HG02884 (cell line): ENCODE data around the gene IL26.

Experiments
- ATAC-seq: cut with Tn5 transposase; IDR thresholded peaks from one replicate; pipeline ENCODE4 v1.9.1; 2021; ENCODE audit warnings: mild to moderate bottlenecking, moderate library complexity; ENCODE audit not compliant: unreplicated experiment

Gene IL26, protein sequence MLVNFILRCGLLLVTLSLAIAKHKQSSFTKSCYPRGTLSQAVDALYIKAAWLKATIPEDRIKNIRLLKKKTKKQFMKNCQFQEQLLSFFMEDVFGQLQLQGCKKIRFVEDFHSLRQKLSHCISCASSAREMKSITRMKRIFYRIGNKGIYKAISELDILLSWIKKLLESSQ

DNA sequence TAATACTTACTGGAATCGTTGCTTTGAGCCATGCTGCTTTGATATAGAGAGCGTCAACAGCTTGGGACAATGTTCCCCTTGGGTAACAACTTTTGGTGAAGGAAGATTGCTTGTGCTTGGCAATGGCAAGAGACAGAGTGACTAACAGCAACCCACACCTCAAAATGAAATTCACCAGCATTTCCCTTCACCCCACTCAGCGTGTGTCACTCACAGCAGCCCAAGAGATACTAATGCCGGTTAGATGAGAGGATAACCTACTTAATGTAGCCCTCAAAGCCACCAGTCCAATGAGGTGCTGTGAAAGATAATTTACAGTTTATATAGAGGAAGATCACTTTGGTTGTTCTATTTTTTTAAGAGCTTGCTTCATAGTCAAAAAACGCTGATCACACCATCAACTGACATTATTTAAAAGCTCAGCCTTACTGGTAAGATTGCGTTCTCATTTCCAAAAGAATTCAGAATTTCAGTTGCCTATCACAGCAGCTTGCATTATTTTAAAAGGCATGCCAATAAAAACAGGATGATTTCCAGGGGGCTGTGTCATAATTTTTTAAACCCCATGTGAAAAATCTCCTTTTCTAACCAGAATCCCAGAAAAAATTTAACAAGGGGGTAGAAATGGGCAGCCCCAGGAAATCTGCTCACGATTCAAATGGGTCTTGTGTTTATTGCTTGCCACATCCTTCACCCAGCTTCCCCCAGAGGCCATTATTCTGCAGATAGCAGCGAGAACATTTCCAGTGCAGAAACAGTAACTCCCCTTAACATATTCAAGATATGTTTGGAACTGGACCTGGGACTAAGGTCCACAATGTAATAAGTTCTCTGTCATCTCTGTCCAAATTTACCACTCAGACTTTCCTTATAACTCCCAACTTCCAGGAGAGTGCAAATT is at the start of gene IL26:
TSS of gene IL26 (minus strand) at position 235 of the 901 bp plus-strand sequence. CDS start at position 181, 54 bp downstream.
- ATAC-seq: no peak

DNA sequence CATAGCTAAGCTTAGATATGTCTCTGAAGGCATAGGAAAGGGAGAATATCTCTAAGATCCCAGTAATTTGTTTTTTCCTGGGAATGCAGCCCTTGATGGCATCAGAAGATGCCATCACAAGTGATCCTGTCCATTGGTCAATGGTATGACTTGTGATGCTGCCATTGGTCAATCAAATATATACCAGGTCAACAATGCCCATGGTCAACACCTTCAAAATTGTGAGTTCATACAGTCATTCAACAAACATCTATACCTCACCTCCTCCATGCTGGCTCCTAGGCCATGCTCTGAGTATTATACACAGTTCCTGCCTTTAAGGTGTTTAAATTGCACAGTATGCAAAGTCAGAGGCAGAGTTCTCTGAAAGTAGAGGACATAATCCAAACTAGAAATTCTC is 47.1 kb upstream of the IL26 start:
- no peak for ATAC-seq

DNA sequence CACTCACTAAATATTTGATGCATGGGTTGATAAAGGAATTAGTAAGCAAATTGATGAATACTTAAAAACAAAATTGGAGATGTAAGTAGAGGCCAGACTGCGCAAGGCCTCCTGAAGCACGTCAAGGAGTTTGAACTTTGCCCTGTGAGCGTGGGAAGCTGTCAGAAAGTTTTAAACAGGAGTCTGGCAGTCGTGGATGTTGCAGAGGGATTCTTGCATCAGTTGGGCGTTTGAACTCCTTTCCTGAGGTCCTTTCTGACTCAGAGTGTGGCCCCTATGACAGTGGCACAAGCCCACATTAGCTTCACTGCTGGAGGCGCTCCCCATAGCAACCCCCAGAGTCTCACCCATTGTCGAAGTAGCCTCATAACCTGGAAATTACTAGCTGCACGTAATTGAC is 45.7 kb upstream of the IL26 start:
- ATAC-seq: no peak

DNA sequence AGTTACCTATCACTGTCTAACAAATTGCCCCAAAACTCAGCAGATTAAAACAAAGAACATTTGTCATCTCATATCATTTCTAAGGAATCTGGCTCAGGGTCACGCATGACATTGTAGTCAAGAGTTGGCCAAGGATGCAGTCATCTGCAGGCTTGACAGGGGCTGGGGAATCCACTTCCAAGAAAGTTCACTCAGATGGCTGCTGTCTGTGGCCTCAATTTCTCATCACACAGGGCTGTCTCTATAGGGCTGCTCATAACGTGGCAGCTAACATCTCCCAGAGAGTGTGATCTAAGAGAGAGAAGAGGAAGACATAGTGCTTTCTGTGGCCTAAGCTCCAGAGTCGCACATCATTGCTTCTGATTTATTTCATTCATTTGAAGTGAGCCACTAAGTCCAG is 44.7 kb upstream of the IL26 start:
- no peak for ATAC-seq

DNA sequence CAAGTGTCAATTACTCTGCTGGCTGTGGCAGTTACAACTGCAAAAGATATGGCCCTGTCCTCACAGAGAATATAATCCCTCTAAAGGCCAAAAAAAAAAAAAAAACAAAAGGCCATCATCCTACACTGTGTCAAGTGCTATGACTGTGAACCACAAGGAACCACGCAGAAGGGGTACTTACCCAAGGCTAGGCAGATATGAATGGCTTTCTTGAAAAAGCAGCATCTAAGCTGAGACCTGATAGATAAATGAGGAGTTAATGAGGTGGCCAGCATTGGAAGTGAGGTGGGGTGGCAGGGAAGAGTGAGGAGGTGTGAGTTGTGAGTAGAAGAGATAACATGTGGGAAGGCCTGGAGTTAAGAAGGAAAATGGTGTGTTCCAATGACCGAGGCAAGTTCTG is 44.2 kb upstream of the IL26 start:
- no peak for ATAC-seq

DNA sequence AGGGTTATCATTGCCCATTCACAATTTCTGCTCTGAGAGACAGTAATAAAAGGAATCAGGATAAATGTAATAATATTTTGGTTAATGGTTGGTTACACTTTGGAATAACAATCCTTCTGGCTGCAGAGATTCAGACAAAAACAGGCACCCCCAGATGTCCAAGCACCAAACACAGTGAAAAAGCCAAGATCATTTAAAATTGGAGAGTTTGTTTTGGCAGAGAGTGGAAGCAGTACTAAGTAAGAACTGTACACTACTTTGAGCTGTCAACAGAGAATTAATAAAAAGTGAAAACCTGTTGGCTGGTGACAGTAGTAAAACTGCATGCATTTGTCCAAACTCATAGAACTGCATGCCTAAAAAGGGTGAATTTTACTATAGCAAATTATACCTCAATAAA is 43.4 kb upstream of the IL26 start:
- no peak for ATAC-seq

DNA sequence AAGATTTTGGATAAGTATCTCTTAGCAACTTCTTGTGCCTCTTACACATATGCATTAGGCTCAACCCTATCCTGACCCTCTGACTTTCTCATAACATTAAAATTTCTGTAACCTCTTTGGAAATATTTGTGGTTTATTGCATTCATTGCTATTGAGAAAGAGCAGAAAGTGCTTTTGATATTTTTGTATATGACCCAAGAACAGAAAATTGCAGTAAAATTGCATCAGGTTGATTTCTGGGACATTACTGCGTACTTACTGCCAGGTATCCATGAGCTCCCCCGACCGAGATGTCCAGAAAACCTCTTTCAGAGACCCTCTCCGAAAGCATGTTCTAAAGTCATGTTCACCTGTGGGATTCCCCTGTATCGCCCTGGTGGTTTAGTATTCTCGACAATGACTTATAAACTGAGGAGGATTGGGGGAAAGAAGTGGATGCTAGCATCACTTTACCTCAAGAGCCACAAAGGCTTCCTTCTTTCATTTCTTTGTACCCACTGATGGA is 42.3 kb upstream of the IL26 start:
- ATAC-seq: no peak

DNA sequence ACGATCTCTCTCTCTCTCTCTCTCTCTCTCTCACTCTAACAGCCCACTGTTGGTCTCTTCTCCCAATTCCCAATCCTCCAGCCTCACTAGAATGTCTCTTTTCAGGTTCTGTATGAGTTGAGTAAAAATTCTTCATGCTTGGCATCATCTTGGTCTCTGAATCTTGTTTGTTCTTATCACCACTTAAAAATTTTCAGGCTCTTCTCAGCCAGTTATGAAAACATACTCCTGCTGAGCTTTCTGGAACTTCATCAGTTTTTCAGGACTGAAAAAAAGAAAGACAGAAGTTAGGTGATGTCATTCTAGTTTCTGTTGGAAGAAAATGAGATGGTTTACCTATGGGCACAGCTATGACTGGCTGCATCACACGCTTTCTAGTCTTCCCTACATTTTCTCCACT is 39.2 kb upstream of the IL26 start:
- no peak for ATAC-seq

DNA sequence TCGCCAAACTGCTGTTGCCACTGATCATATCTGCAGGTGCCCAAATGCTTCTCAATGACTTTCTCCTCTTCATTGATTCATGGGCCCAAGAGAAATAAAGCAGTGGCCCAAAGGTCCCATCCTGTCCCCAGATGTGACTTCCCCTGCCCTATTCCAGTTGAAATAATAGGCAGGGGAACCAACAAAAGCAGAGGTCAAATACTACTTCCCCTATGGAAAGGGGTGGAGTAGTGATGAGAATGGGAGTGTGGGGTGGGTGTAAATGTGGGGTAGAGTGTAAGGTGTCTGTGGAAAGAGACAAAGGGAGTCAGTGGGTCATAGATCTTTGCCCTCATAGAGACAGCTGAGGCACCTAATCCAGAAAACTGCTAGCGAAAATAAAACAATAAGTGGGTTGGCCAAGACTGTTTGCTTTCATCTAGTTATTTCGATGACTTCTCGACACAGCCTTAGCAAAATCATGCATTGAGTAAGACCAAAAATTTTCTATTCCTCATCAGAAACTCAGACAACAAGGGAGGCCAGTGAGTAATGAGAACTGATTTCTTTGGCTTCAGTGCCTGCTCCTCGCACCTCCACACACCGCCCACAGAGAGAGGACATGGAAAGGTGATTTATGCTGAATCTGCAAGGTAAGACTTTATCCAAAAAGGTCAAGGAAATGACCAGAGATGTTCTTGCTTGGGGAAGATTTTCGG is 38.7 kb upstream of the IL26 start:
- ATAC-seq: no peak

DNA sequence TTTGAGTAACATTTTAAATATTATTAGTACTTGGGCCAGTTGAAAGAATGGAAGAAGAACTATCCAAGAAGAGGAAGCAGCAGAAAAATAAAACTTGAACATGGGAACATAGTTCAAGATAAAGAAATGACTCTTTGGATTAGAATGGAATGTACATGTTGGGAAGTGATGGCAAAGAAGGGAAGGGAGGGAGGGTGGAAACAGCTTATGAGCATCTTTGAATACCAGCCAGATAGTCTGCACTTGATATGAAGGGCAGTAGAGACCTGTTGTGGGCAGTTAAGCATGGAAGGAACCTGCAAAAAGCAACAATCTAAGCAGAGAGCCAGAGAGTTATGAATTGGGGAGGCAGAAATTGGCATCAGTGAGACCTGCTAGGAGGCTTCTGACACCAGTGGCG is 37.8 kb upstream of the IL26 start:
- no peak for ATAC-seq

DNA sequence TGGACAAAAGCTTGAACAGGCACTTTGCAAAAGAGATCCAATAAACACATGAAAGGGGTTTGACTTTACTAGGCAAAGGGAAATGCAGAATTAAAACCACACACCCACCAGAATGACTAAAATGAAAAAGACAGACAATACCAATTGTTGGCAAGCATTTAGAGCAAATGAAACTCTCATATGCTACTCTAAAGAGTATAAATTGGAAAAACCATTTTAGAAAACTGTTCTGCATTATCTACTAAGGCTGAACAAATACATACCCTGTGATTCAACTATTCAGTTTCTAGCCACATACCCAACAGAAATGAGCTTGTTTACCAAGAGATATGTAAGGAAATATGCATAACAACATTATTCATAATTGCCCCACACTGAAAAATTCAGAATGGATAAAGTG is 36.3 kb upstream of the IL26 start:
- ATAC-seq: no peak

DNA sequence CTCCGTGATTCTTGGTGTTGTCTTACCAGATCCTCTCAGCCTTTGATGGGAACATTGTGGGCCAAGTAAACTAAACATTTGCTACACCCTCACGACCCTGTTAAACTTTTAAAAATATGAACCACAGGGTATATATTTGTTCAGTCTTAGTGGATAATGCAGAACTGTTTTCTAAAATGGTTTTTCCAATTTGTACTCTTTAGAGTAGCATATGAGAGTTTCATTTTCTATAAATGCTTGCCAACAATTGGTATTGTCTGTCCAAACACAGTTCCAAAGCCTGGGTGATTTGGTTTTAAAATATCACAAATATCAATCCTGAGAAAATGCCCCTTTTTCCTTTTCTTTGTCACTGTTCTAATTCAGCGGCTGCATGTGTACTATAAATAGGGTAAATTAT is 34.5 kb upstream of the IL26 start:
- no peak for ATAC-seq

DNA sequence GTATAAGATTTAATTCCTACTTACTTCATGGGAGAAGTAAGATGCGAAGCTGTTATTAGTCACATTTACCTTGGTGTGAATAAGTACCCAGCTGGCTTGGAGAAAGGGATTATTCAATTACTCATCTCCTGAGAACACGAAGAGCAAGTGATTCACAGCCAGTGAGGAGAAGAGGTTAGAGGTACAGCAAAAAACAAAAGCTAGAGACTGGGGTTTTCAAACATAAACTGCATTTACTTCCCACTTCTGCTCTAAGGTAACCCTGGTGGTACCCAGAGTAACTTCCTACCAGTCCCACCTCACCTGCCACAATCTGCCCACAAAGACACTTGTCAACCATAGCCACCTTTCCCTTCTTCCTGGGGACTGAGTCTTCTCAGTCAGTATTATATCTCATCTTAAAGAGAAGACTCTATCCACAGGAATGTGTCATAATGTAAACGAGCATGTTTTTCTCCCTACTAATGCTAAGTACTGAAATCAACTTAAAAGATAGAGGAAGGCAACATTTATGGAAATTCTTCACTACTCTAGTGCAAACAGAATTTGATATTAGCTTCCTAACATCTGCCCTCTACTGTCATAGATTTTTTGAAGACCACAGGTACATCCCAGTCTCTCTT is 33.8 kb upstream of the IL26 start:
- no peak for ATAC-seq

DNA sequence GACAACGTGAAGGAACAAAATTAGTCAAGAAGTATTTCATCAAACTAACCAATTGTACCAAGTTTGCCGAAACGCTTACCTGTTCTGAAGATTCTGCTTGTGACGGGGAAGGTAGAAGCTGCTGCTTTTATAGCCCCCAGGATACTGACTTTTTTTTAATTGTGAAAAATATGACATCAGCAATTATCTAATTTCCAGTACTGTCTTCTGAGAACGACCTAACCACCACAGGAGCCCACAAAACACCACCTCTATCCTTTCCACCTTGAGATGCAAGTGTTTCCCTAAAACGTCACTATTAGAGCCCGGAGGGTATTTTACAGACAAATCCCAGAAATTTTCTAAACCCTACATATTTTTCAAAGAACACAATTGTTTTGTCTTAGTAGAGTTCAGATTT is 27.9 kb upstream of the IL26 start, which contains the start of gene IL22:
TSS of gene IL22 (minus strand) at position 101 of the 400 bp plus-strand sequence. CDS start 156 bp downstream, outside the sequence.
- ATAC-seq: no peak

DNA sequence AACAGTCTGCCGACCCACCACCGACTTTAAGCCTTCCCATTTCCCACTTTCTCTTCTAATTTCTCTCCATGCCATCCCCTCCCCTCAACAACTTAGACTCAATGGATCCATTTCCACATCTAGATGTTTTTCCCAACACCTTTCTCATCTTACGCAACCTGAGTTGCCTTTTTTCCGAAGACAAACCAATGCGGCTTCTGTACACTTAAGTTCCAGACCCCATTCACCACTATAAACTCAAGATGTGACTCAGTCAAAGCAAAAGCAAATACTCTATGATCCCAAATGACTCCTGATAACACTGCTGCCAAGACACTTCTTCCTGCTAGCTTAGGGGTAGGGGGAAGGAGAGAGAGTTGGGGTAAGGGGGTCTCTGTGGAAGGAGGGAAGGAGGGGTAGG is 26.5 kb upstream of the IL26 start:
- ATAC-seq: no peak

DNA sequence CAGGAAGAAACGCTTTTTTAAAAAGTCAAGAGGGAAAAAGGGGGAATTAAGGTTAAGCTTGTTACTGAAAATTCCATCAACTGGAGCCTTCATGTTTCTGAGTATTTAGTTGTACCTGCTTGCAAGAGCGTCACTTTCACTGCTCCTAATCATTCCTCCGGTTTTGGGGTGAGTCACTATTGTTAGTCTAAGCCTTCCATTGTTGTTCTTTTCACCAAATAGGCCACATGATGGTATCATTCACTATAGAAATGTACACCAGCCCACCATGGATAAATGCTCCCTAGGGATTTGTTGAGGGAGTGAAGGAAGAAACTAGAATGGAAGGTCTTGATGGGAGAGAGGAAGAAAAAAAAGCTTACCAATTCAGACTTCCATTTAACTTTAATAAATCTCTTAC is 24.8 kb upstream of the IL26 start:
- ATAC-seq: no peak

DNA sequence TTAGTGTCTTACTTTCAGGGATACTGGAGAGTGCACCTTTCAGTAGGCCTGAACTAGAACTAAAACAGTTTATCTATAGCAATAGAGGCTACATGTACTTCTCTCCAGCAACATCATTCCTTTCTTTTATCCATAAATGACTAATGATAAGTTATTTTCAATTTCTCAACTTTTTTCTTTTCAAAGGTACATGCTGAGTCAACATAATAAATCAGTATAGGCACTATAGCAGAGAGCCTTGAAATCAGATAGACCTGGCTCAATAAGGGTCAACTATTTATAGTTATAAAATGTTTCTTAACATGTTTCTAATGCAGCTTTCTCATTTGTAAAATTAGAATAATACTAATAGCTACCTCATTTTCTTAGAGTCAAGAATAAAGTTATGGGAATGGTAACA is 22.2 kb upstream of the IL26 start:
- ATAC-seq: no peak

DNA sequence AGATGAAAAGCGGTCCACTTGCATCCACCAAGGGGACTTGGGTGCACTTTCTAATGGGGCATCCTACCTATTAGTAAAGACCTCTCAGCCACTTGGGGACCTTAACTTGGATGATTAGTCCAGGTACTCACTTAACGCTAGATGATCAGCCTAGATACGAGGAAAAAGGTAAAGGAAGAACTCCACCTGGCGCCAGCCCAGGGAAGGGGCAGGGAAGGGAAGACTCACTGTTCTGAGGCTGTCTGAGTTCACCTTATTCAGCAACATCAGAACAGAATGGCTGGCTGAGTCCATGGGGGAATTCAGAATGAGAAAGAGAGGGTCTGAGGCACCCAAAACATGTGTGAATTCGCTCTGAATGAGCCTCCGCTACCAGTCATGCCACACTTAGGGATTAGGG is 20.7 kb upstream of the IL26 start:
- no peak for ATAC-seq

DNA sequence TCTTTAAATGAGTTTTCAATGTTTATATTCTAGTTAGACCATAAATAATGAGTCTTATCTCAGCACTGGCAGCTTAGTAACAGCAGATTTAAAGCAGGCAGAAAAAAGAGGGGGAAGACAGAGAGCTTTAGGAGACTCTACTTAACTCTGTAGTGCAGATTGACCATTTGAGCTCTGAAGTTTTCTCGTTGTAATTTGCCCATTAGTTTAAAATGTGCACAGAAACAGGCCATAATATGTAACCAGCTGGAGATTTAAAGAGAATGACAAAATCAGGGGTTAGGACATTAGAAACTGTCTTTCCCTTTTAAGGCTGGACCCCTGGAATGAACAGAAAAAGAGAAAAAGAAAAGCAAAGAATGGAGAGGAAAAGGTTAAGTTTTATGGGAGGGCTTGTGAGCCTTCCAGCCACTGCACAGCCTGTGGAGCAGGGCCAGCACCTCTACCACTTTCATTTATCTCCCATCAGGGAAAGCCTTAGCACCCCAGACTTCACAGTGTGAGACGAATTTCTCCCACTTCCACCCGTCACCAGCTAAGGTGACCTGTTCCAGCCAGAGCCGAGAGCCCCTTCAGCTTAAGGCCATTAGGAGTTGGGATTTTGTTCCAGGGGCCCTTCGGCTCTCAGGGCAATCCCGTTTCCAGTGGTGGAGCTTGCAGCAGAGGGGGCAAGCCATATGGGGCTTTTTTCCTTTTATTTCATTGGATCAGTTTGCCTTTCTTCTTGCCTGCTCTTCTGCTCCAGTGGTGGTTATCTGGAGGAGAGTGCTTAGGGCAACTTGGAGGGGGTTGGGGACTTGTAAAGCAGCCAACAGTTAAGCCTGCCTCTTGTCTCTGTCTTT is 19.8 kb upstream of the IL26 start:
- ATAC-seq: no peak

DNA sequence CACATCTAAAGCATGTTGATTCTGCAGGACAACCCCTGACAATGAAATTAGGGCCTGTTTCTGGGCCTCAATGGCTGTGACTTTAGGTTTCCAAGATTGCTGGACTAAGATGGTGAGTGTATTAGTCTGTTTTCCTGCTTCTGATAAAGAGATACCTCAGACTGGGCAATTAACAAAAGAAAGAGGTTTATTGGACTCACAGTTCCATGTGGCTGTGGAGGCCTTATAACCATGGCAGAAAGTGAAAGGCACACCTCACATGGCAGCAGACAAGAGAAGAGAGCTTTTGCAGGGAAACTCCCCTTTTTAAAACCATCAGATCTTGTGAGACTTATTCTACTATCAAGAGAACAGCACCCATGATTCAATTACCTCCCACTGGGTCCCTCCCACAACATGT is 17.2 kb upstream of the IL26 start:
- no peak for ATAC-seq
